Measurements from ENCODE around the gene PITX3.

PITX3 gene

DNA sequence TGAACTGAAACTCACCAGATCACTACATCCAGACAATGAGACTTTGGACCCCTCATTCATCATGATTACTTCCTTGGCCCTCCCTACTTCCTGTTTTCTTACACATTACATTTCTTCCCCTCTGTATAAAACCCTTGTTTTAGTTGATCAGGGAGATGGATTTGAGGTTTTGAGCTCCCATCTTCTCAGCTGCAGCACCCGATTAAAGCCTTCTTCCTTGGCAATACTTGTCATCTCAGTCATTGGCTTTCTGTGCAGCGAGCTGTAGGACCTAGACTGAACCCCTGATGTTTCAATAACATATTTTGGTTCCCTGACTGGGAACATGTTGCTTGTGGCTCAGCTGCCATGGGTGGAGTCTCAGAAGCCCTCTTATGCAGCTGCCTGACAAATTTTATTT is 56.0 kb downstream of the PITX3 start:
- DNase-seq (ENCODE audit: low read depth): no peak
- TF ChIP-seq, protein P1, sequence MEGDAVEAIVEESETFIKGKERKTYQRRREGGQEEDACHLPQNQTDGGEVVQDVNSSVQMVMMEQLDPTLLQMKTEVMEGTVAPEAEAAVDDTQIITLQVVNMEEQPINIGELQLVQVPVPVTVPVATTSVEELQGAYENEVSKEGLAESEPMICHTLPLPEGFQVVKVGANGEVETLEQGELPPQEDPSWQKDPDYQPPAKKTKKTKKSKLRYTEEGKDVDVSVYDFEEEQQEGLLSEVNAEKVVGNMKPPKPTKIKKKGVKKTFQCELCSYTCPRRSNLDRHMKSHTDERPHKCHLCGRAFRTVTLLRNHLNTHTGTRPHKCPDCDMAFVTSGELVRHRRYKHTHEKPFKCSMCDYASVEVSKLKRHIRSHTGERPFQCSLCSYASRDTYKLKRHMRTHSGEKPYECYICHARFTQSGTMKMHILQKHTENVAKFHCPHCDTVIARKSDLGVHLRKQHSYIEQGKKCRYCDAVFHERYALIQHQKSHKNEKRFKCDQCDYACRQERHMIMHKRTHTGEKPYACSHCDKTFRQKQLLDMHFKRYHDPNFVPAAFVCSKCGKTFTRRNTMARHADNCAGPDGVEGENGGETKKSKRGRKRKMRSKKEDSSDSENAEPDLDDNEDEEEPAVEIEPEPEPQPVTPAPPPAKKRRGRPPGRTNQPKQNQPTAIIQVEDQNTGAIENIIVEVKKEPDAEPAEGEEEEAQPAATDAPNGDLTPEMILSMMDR (IDR thresholded peaks at IDR 0.05; ENCODE audit: low read depth, low read length, missing control alignments): no peak
- H3K4me3 ChIP-seq (ENCODE audit: low read depth, low read length): no peak overlapping the region

DNA sequence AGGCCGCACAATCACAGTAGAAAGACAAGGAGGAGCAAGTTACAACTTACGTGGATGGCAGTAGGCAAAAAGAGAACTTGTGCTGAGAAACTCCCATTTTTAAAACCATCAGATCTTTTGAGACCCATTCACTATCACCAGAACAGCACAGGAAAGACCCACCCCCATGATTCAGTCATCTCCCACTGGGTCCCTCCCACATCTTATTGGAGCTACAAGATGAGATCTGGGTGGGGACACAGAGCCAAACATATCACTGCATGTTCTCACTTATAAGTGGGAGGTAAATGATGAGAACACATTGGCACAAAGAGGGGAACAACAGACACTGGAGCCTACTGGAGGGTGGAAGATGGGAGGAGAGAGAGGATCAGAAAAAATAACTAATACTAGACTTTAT is 56.7 kb downstream of the PITX3 start:
- H3K4me3 ChIP-seq (ENCODE audit: low read depth, low read length): no peak overlapping the region
- TF ChIP-seq, protein P1 (IDR thresholded peaks at IDR 0.05; ENCODE audit: low read depth, low read length, missing control alignments): no peak
- no peak for DNase-seq (ENCODE audit: low read depth)

All from GM12864 (cell line).